Fibroblast of the conjunctiva (primary cell): ENCODE results near the gene RAB7A.

Experiments
- DNase-seq: peaks from one replicate; pipeline ENCODE4 v3.0.0-alpha.2; 2010; ENCODE audit warnings: low read depth

The RAB7A gene

DNA sequence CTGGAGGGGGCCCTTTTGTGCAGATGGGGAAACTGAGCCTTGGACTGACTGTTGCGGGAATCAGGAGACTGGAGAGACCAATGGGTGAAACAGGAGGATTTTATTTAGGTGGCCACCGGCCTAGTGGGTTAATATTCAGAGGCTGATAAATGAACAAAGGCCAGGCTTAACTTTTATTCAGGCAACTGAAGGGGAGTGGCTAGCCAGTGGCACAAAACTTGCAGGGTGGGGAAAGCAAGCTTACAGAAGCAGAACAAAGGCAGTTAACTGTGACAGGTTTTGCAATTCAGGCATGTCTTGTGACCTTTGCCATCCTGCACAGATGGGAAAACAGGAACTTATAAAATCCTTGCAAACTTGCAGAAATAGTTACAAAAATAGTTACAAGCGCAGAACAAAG lies 128.5 kb downstream of the RAB7A start:
- DNase-seq = no peak

DNA sequence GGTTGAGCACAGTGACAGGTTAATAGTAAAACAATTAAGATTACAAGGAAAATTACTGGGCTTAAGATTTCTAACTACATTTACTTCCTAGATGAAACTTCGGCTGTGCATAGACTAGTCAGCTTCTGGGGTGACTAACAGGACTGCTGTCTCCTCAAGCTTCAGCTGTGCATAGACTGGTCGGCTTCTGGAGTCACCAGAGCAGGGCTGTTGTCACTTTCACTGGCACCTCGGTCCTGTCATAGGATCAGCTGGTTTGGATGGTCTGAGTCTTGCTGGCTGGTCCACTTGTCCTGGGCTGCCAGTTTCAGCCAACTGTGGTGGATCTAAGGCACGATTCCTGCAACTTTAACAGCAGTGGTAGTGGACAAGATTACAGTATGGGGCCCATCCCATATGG lies 129.6 kb downstream of the RAB7A start:
- DNase-seq = no peak

DNA sequence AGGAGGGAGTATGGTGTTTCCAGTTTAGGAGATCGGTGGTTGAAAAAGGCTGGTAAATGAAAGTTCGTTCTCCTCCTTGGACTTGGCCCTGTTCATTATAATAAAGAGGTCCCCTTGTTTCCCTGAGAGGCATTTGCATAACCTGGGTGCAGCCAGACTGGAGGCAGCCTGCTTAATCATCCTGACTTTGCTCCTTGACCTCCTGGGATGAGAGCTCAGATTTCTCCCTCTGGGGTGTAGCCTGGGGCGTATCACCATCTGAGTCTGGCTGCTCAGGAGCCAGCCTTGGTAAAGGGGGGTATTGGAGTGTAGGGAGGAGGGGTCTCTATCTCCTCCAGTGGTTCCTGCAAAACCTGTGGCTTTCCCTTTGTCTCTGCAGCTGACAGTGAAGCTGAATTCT lies 132.2 kb downstream of the RAB7A start:
- DNase-seq = no peak

DNA sequence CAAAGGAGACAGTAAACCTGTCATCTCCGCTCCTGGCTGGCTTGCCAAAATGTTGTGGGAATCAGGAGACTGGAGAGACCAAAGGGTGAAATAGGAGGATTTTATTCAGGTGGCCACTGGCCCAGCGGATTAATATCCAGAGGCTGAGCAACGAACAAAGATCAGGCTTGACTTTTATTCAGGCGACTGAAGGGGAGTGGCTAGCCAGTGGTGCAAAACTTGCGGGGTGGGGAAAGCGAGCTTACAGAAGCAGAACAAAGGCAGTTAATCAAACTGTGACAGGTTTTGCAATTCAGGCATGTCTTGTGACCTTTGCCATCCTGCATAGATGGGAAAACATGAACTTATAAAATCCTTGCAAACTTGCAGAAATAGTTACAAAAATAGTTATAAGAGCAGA lies 133.6 kb downstream of the RAB7A start:
- DNase-seq = no peak

DNA sequence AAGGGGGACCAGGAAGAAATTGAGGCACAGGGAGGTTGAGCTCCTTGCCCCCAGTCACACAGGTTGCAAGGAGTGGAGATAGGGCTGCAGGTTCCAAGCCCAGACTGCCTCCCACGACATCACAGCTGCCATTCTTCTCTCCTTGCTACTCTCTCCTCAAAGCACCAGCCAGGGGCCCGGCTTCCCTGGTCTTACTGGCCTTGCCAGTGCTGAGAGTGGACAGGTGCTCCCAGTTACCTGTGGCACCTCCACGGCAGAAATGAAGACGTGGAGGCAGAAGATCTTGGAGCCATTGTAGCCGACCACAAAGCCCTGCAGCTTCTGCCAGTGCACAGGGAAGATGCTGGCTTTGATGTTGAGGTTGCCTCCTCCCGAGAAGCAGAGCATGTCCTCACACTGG lies 135.5 kb downstream of the RAB7A start:
- DNase-seq = no peak

DNA sequence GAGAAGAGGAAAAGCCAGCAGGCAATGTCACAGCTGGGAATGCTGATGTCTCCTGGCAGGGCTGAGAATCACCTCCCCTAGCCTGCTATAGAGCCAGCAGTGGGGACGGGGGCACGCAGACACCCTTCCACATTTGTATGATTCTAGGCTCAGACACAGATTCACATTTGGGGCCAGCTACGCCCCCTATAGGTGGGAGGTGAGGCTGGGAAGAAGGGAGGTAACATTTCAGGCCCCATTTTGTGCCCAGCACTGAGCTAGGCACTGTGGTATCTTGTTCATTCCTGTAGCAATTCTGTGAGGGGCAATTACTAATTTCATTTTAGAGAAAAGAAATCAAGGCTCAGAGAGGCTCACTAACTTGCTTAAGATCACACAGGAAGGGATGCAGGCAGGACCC lies 137.6 kb downstream of the RAB7A start:
- no peak for DNase-seq
